UCSD-AML1 (cell line): Measurements from ENCODE around the gene GPR137.

ENCODE experiments used
- DNase-seq: peaks from one replicate; lab custom pipeline; 2025; ENCODE audit not compliant: unreplicated experiment; lab: John Stamatoyannopoulos, UW

The GPR137 gene

GRCh38 chr11:64317961-64318765 is 32.5 kb downstream of the GPR137 start, which contains the start of gene PRDX5:
TSS of gene PRDX5 (plus strand) at chr11:64318121. CDS start at chr11:64318216, 95 bp downstream.
- peak; percentile 98 for DNase-seq

- peak; percentile 20 for DNase-seq
Observed at GRCh38 chr11:64318766-64319761, 33.4 kb downstream of the GPR137 start.

- DNase-seq, result no peak
Observed at GRCh38 chr11:64320556-64320955, 34.9 kb downstream of the GPR137 start.

GRCh38 chr11:64321026-64321425 is 35.4 kb downstream of the GPR137 start:
- no peak for DNase-seq

- DNase-seq, result no peak
Observed at GRCh38 chr11:64321533-64321932, 35.9 kb downstream of the GPR137 start.

GRCh38 chr11:64322925-64323260 is 37.2 kb downstream of the GPR137 start:
- no peak for DNase-seq

- DNase-seq, result no peak
Observed at GRCh38 chr11:64323373-64323772, 37.7 kb downstream of the GPR137 start.

GRCh38 chr11:64323984-64324383 is 38.3 kb downstream of the GPR137 start:
- DNase-seq, result peak; percentile 36

- no peak for DNase-seq
Observed at GRCh38 chr11:64324692-64325469, 39.2 kb downstream of the GPR137 start.

GRCh38 chr11:64327375-64327774 is 41.7 kb downstream of the GPR137 start:
- no peak for DNase-seq

GRCh38 chr11:64327993-64328392 is 42.3 kb downstream of the GPR137 start:
- DNase-seq, result no peak

GRCh38 chr11:64330888-64331287 is 45.2 kb downstream of the GPR137 start:
- no peak for DNase-seq

GRCh38 chr11:64331569-64332371 is 46.1 kb downstream of the GPR137 start:
- peak; percentile 89 for DNase-seq

- DNase-seq, result no peak
Observed at GRCh38 chr11:64333556-64333955, 47.9 kb downstream of the GPR137 start.

- peak; percentile 60 for DNase-seq
Observed at GRCh38 chr11:64334764-64335735, 49.4 kb downstream of the GPR137 start.

GRCh38 chr11:64337538-64338249 is 52.0 kb downstream of the GPR137 start:
- DNase-seq, result no peak

- DNase-seq, result no peak
Observed at GRCh38 chr11:64338716-64339115, 53.1 kb downstream of the GPR137 start.
